Osteoblast (primary cell): Measurements from ENCODE around the gene ZDHHC24. TPM values are rescaled to one million over a fixed set of nuclear protein-coding genes. Genes with fewer than 3 reads are reported as not detected.
"Not testable (repeated sequence)": the region's sequence is repeated elsewhere in the genome, so short reads cannot be mapped to it uniquely, and the experiment has no call there.

Experiments used
- DNase-seq: peaks from one replicate; pipeline ENCODE4 v3.0.0; 2011; ENCODE audit warnings: low spot score, mixed read lengths; ENCODE audit not compliant: insufficient read length; ENCODE audit errors: missing footprints
- H2AFZ ChIP-seq: 2 replicates; pipeline ENCODE4 v1.6.0; 2011; ENCODE audit warnings: mild to moderate bottlenecking, low read length
- H3K27ac ChIP-seq: 2 replicates; pipeline ENCODE4 v1.5.1; 2011; ENCODE audit warnings: mild to moderate bottlenecking, low read depth, low read length, moderate library complexity
- H3K27me3 ChIP-seq: 2 replicates; pipeline ENCODE4 v1.6.0; 2012; ENCODE audit warnings: mild to moderate bottlenecking, control low read depth, inconsistent platforms, low read length, moderate library complexity; ENCODE audit not compliant: insufficient read depth
- H3K36me3 ChIP-seq: 2 replicates; pipeline ENCODE4 v1.5.1; 2011; ENCODE audit warnings: mild to moderate bottlenecking, low read length, control low read depth, moderate library complexity; ENCODE audit not compliant: insufficient read depth
- H3K4me1 ChIP-seq: 2 replicates; pipeline ENCODE4 v1.5.1; 2011; ENCODE audit warnings: mild to moderate bottlenecking, low read length, control low read depth, moderate library complexity; ENCODE audit not compliant: insufficient read depth
- H3K4me2 ChIP-seq: 2 replicates; pipeline ENCODE4 v1.6.0; 2011; ENCODE audit warnings: mild to moderate bottlenecking, low read length; ENCODE audit not compliant: insufficient read depth
- H3K4me3 ChIP-seq: fragments of 200-600 bp; sonication (generic); 3 replicates; pipeline ENCODE4 v1.5.1; 2012; ENCODE audit warnings: mild to moderate bottlenecking, low read length, inconsistent platforms; ENCODE audit not compliant: insufficient read depth
- H3K79me2 ChIP-seq: 2 replicates; pipeline ENCODE4 v1.6.0; 2012; ENCODE audit warnings: mild to moderate bottlenecking, low read length, control low read depth, inconsistent platforms; ENCODE audit not compliant: insufficient read depth
- H3K9me3 ChIP-seq: 2 replicates; pipeline ENCODE4 v1.5.1; 2011; ENCODE audit warnings: low read depth, low read length, control low read depth
- H4K20me1 ChIP-seq: 2 replicates; pipeline ENCODE4 v1.6.0; 2012; ENCODE audit warnings: mild to moderate bottlenecking, low read length, control low read depth; ENCODE audit not compliant: insufficient read depth
- CTCF ChIP-seq: IDR thresholded peaks from 2 replicates; pipeline ENCODE4 v1.5.1; 2011; ENCODE audit warnings: mild to moderate bottlenecking, low read depth, low read length, moderate library complexity; ENCODE audit errors: extremely low read depth
- total RNA-seq: library from RNA; depleted of rRNA; stranded (reverse); fragments of >200 nt; gene quantifications from 2 replicates; pipeline ENCODE4 v1.2.3, GENCODE V29; 2012

ZDHHC24 gene
- total RNA-seq, 1 donor = 10.5 TPM

GRCh38 chr11:66548041-66548440 is 2.2 kb upstream of the ZDHHC24 start:
- TF ChIP-seq CTCF = no peak
- Histone ChIP-seq H3K9me3 (no peaks in the 10 kb centered on the region), H3K79me2 (peaks cover 4% of the 10 kb centered on the region), H2AFZ (no peak overlapping the region), H3K27ac (no peak overlapping the region), H4K20me1 (peaks cover 3% of the 10 kb centered on the region), H3K4me2 (no peak overlapping the region), H3K27me3 (peaks cover 25% of the 10 kb centered on the region), H3K4me3 (no peak overlapping the region), H3K36me3 (peaks cover 5% of the 10 kb centered on the region), H3K4me1 (peaks cover 14% of the 10 kb centered on the region)
- DNase-seq = peak; percentile 65

- peak; percentile 55 for DNase-seq
- Histone ChIP-seq H3K79me2 (peaks cover 4% of the 10 kb centered on the region), H3K9me3 (no peaks in the 10 kb centered on the region), H3K4me3 (no peak overlapping the region), H3K4me1 (peaks cover 14% of the 10 kb centered on the region), H3K4me2 (no peak overlapping the region), H3K27ac (no peak overlapping the region), H3K27me3 (peaks cover 25% of the 10 kb centered on the region), H2AFZ (no peak overlapping the region), H3K36me3 (peaks cover 9% of the 10 kb centered on the region), H4K20me1 (peaks cover 5% of the 10 kb centered on the region)
- no peak for TF ChIP-seq CTCF
Observed at GRCh38 chr11:66547662-66548009, 1.8 kb upstream of the ZDHHC24 start.

- H3K27ac ChIP-seq = no peak overlapping the region
- H3K4me2 ChIP-seq = peak overlapping the region; percentile 91
- H3K4me3 ChIP-seq = no peak overlapping the region
- H2AFZ ChIP-seq = no peak overlapping the region
- H3K36me3 ChIP-seq = peaks cover 12% of the 10 kb centered on the region
- peak; percentile 77 for DNase-seq
- H4K20me1 ChIP-seq = peaks cover 5% of the 10 kb centered on the region
- no peak for TF ChIP-seq CTCF
- H3K9me3 ChIP-seq = no peaks in the 10 kb centered on the region
- H3K79me2 ChIP-seq = peaks cover 4% of the 10 kb centered on the region
- H3K27me3 ChIP-seq = peaks cover 25% of the 10 kb centered on the region
- H3K4me1 ChIP-seq = peaks cover 20% of the 10 kb centered on the region
Observed at GRCh38 chr11:66546966-66547661, 1.3 kb upstream of the ZDHHC24 start.

GRCh38 chr11:66546368-66546965 is 619 bp upstream of the ZDHHC24 start, which contains the start of gene ACTN3:
Gene ACTN3, plus strand, starts transcription at chr11:66546903. Its CDS starts 35 bp downstream, at chr11:66546938.
- H3K4me1 ChIP-seq = peaks cover 20% of the 10 kb centered on the region
- peak within 1 kb of the TSS; percentile 55 for H3K27ac ChIP-seq
- peak within 1 kb of the TSS; percentile 85 for H2AFZ ChIP-seq
- no peaks in the 10 kb centered on the region for H3K9me3 ChIP-seq
- H4K20me1 ChIP-seq = peaks cover 5% of the 10 kb centered on the region
- peaks cover 4% of the 10 kb centered on the region for H3K79me2 ChIP-seq
- peaks cover 25% of the 10 kb centered on the region for H3K27me3 ChIP-seq
- TF ChIP-seq CTCF = no peak
- H3K4me2 ChIP-seq = peak within 1 kb of the TSS; percentile 91
- DNase-seq = peak; percentile 78
- peaks cover 12% of the 10 kb centered on the region for H3K36me3 ChIP-seq
- peak within 1 kb of the TSS; percentile 85 for H3K4me3 ChIP-seq

- Histone ChIP-seq H2AFZ (peak overlapping the region; percentile 62), H3K4me3 (peak overlapping the region; percentile 85), H3K27ac (peak overlapping the region; percentile 55), H3K27me3 (peaks cover 24% of the 10 kb centered on the region), H3K4me2 (peak overlapping the region; percentile 91), H3K36me3 (peaks cover 16% of the 10 kb centered on the region), H3K4me1 (peaks cover 20% of the 10 kb centered on the region)
- not testable (repeated sequence) for H3K79me2 ChIP-seq, DNase-seq, H3K9me3 ChIP-seq, H4K20me1 ChIP-seq
Observed at GRCh38 chr11:66544952-66545351, 896 bp downstream of the ZDHHC24 start.
